HG02623 (cell line): ENCODE results near the gene KRT15.

Experiments
- ATAC-seq: cut with Tn5 transposase; IDR thresholded peaks from one replicate; pipeline ENCODE4 v1.9.1; 2021; ENCODE audit warnings: moderate library complexity; ENCODE audit not compliant: unreplicated experiment

KRT15 gene

GRCh38 chr17:41483991-41484826 is 34.5 kb downstream of the KRT15 start:
- no peak for ATAC-seq

GRCh38 chr17:41483531-41483930 is 35.2 kb downstream of the KRT15 start:
- no peak for ATAC-seq

- no peak for ATAC-seq
Measured at GRCh38 chr17:41481036-41481435, 37.7 kb downstream of the KRT15 start, which contains the start of gene KRT35. Gene KRT35, minus strand, starts transcription at chr17:41481151. Its CDS starts 54 bp downstream, at chr17:41481097.

- ATAC-seq: no peak
Measured at GRCh38 chr17:41480581-41480980, 38.1 kb downstream of the KRT15 start.

- ATAC-seq: no peak
Measured at GRCh38 chr17:41480136-41480535, 38.6 kb downstream of the KRT15 start.

- no peak for ATAC-seq
Measured at GRCh38 chr17:41478237-41478636, 40.5 kb downstream of the KRT15 start.

GRCh38 chr17:41476866-41477815 is 41.5 kb downstream of the KRT15 start:
- no peak for ATAC-seq

GRCh38 chr17:41475421-41475820 is 43.3 kb downstream of the KRT15 start:
- no peak for ATAC-seq

GRCh38 chr17:41474863-41475262 is 43.8 kb downstream of the KRT15 start:
- no peak for ATAC-seq

GRCh38 chr17:41468346-41468745 is 50.3 kb downstream of the KRT15 start:
- ATAC-seq: no peak

GRCh38 chr17:41467561-41467960 is 51.1 kb downstream of the KRT15 start:
- ATAC-seq: no peak

GRCh38 chr17:41466988-41467387 is 51.7 kb downstream of the KRT15 start, which contains the start of gene KRT32:
Gene KRT32, minus strand, starts transcription at chr17:41467386. Its CDS starts 61 bp downstream, at chr17:41467325.
- ATAC-seq: no peak

GRCh38 chr17:41464682-41465081 is 54.0 kb downstream of the KRT15 start:
- ATAC-seq: no peak

GRCh38 chr17:41464173-41464572 is 54.5 kb downstream of the KRT15 start:
- ATAC-seq: no peak

- ATAC-seq: no peak
Measured at GRCh38 chr17:41463746-41464145, 54.9 kb downstream of the KRT15 start.
